ENCODE data around the gene NRG3. TPM values are rescaled to one million over a fixed set of nuclear protein-coding genes. Genes with fewer than 3 reads are reported as not detected.

Gene NRG3
- total RNA-seq, 2 experiments from 2014 or later, result not detected

- Mint-ChIP-seq H3K4me3 (no peak overlapping the region), H3K27ac (no peak overlapping the region), H3K27me3 (no peaks in the 10 kb centered on the region), H3K9me3 (peaks cover 2% of the 10 kb centered on the region), H3K36me3 (ENCODE audit: low read depth) (no peaks in the 10 kb centered on the region), H3K4me1 (ENCODE audit: low read depth) (no peaks in the 10 kb centered on the region)
- no peaks in the 10 kb centered on the region for H3K36me3 ChIP-seq (ENCODE audit: insufficient read depth, low read length)
- ChIA-PET CTCF (no interaction called here), POLR2A (no interaction called here)
- intact Hi-C loops (cut with DNase I, micrococcal nuclease), result no loop called here
- no peak overlapping the region for H3K4me3 ChIP-seq (ENCODE audit: low read length)
- no peak overlapping the region for H3K27ac ChIP-seq (ENCODE audit: low read depth in 1 of 2, low read length in 2 of 2)
- no peak for TF ChIP-seq CTCF (IDR thresholded peaks at IDR 0.05)
- peaks cover 3 to 10% of the 10 kb centered on the region in 2 experiments for H3K9me3 ChIP-seq (ENCODE audit: control insufficient read depth in 1 of 2, insufficient read depth in 1 of 2, low read length in 2 of 2)
- H3K4me1 ChIP-seq (ENCODE audit: insufficient read depth, low read length), result no peaks in the 10 kb centered on the region
- DNase-seq (no peak), ATAC-seq (ENCODE audit: poor library complexity) (no peak)
- no peaks in the 10 kb centered on the region for H3K27me3 ChIP-seq (ENCODE audit: control insufficient read depth in 1 of 2, insufficient read depth in 2 of 2, low read length in 2 of 2)
These were observed 1008.6 kb downstream of the NRG3 start for GRCh38 chr10:82883603-82884002.

- peaks cover 2% of the 10 kb centered on the region for H3K9me3 Mint-ChIP-seq
- Histone ChIP-seq H3K4me3 (ENCODE audit: low read length) (no peak overlapping the region), H3K9me3 (ENCODE audit: control insufficient read depth in 1 of 2, insufficient read depth in 1 of 2, low read length in 2 of 2) (peaks cover 0 to 7% of the 10 kb centered on the region in 2 experiments), H3K4me1 (ENCODE audit: insufficient read depth, low read length) (no peaks in the 10 kb centered on the region), H3K36me3 (ENCODE audit: insufficient read depth, low read length) (no peaks in the 10 kb centered on the region), H3K27ac (ENCODE audit: low read depth in 1 of 2, low read length in 2 of 2) (no peak overlapping the region), H3K27me3 (ENCODE audit: control insufficient read depth in 1 of 2, insufficient read depth in 2 of 2, low read length in 2 of 2) (no peaks in the 10 kb centered on the region)
- no peak overlapping the region for H3K27ac Mint-ChIP-seq
- TF ChIP-seq CTCF (IDR thresholded peaks at IDR 0.05), result no peak
- ChIA-PET CTCF (no interaction called here), POLR2A (no interaction called here)
- DNase-seq (no peak), ATAC-seq (ENCODE audit: poor library complexity) (no peak)
- H3K4me3 Mint-ChIP-seq, result no peak overlapping the region
- intact Hi-C loops (cut with DNase I, micrococcal nuclease), result no loop called here
- no peaks in the 10 kb centered on the region for H3K36me3 Mint-ChIP-seq (ENCODE audit: low read depth)
- no peaks in the 10 kb centered on the region for H3K27me3 Mint-ChIP-seq
- H3K4me1 Mint-ChIP-seq (ENCODE audit: low read depth), result no peaks in the 10 kb centered on the region
These were observed 1012.5 kb downstream of the NRG3 start for GRCh38 chr10:82887488-82887887.

- Histone ChIP-seq H3K36me3 (ENCODE audit: insufficient read depth, low read length) (no peaks in the 10 kb centered on the region), H3K4me3 (ENCODE audit: low read length) (no peak overlapping the region), H3K9me3 (ENCODE audit: control insufficient read depth in 1 of 2, insufficient read depth in 1 of 2, low read length in 2 of 2) (peaks cover 0 to 7% of the 10 kb centered on the region in 2 experiments), H3K4me1 (ENCODE audit: insufficient read depth, low read length) (no peaks in the 10 kb centered on the region), H3K27ac (ENCODE audit: low read depth in 1 of 2, low read length in 2 of 2) (no peak overlapping the region), H3K27me3 (ENCODE audit: control insufficient read depth in 1 of 2, insufficient read depth in 2 of 2, low read length in 2 of 2) (no peaks in the 10 kb centered on the region)
- ChIA-PET CTCF (no interaction called here), POLR2A (no interaction called here)
- peaks cover 2% of the 10 kb centered on the region for H3K9me3 Mint-ChIP-seq
- ATAC-seq (ENCODE audit: poor library complexity), result no peak
- no peaks in the 10 kb centered on the region for H3K36me3 Mint-ChIP-seq (ENCODE audit: low read depth)
- no peak overlapping the region for H3K4me3 Mint-ChIP-seq
- no peak for DNase-seq
- H3K27me3 Mint-ChIP-seq, result no peaks in the 10 kb centered on the region
- no peak for TF ChIP-seq CTCF (IDR thresholded peaks at IDR 0.05)
- intact Hi-C loops (cut with DNase I, micrococcal nuclease), result no loop called here
- H3K27ac Mint-ChIP-seq, result no peak overlapping the region
- H3K4me1 Mint-ChIP-seq (ENCODE audit: low read depth), result no peaks in the 10 kb centered on the region
These were observed 1013.9 kb downstream of the NRG3 start for GRCh38 chr10:82888809-82889455.
